Stimulated activated CD8-positive, alpha-beta memory T cell treated with anti-CD3 and anti-CD28 coated beads, Interleukin-4, amount 100 ng/mL, for 48 hours (primary cell): ENCODE data around the gene MAGI1.
"Not testable (repeated sequence)": the region's sequence is repeated elsewhere in the genome, so short reads cannot be mapped to it uniquely, and the experiment has no call there.

Experiments used
- DNase-seq: peaks from one replicate; pipeline ENCODE4 v3.0.0-alpha.2; 2020

MAGI1 gene

DNA sequence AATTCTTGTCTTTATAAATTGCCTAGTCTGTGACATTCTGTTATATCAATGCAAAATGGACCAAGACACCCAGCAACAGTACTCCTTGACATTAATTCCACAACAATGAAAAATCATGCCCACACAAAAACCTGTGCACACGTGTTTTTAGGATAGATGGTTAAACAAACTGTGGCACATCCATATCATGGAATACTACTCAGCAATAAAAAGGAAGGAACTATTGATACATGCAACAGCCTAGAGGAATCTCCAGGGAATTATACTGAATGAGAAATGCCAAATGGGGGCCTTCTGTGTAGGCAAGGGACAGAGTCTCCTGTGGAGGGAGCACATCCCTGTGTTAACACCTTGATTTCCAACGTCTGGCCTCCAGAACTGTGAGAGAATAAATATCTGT, 388.5 kb downstream of the MAGI1 start:
- DNase-seq, result no peak

DNA sequence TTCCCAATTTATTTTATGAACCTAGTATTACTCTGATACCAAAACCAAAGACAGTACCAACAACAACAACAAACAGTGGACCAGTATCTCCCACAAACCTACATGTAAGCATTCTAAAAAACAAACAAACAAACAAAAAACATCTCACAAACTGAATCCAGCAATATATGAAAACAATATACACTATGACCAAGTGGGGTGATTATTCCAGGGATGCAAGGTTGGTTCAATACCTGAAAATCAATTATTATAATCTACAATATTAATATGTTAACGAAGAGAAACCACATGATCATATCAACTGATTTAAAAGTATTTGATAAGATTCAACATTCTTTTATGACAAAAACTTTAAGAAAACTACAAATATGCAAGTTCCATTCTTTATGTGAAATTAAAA, 391.3 kb downstream of the MAGI1 start:
- DNase-seq, result no peak

DNA sequence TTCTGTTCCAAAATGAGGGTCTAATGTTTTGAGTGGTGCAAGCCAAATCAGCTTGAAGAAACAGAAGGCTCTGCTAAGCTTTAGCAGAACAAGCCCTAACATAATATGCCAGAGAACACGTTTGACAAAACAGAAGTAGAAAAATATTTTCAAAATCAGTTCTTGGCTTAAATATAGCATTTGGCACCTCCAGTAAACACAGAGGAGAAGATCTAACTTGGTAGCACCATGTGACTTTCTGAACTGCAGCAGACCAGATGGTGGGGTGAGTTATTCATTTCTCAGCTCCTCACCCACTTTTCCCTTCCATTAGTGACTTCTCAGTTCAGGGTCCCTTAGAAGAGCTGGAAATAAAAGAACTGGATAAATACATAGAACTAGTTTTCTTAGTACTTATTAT, 395.8 kb downstream of the MAGI1 start:
- no peak for DNase-seq

DNA sequence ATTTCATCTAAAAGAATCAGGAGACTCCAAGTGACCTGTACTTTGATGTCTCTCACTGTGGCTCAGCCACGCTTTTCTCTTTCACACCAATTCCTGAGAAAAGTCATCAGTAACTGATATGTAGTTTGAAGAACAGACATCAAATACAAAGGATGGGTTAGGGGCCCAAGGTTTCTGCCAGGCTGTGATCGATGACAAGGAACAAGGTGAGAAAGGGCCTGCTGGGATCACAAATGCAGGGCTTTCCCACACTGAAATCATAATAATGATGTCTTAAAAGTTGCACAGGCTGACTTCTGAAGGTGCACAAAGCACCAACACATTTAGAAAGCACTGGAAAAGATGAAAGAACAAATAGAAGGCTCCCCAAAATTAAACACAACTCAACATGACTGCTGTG, 396.9 kb downstream of the MAGI1 start:
- no peak for DNase-seq

DNA sequence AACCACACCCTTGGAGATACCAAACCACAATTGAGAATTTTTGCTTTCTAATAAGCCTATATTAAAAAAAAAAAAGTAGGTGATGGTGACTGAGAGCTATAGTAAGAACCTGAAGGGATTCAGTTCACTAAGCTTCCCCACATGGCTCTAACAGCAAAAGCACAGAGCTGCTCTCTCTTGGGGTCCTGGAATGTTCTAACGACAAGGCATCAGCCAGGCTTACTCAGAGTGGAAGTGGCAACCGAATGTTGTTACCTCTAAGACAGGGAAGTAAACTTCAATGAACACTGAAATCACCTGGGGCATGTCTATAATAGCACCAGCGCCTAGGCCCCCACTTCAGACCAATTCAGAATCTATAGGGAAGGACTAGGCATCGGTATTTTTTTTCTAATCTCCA, 397.7 kb downstream of the MAGI1 start:
- DNase-seq, result no peak

DNA sequence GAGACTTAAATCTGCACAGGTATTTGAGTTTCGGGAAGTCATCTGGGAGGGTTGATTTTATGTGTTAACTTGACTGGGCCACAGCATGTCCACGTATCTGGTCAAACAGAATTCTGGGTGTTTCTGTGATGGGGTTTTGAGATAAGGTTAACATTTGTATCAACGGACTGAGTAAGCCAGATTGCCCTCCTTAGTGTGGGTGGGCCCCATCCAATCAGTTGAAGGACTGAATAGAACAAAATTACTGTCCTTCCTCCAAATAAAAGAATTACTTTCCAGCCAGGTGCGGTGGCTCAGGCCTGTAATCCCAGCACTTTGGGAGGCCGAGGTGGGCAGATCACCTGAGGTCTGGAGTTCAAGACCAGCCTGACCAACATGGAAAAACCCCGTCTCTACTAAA, 399.3 kb downstream of the MAGI1 start:
- no peak for DNase-seq

DNA sequence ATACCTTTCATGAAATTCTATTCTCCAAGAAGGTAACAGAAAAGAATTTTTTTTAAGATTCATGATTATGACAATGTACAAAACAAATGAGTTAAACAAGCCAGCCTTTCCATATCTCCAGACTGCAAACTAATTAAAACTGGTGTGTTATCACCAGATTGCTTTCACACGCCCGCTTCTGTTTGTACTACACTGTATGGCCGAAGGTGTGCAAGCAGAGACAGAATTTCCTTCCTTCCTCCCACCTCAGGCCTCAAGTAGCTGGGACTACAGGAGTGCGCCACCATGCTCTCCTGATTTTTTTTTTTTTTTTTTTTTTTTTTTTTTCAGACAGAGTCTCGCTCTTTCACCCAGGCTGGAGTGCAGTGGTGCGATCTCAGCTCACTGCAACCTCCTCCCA, 400.4 kb downstream of the MAGI1 start:
- no peak for DNase-seq

DNA sequence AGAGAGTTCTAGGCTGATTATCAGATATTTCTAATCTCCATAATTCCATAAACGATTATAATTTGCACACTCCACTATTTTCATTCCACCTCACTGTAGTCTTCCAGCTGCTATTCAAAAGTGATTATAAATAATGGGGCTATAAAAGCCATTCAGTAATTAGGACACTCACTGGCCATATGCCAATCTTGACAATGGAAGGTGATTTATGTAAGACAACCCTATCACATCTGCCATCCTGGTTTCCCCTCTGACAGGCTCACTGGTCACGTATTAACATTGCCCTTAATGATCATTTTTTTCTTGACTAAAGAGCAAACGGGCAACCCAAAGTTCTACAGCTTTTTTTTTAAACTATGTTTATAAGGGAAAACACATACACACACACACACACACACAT, 402.4 kb downstream of the MAGI1 start:
- no peak for DNase-seq

DNA sequence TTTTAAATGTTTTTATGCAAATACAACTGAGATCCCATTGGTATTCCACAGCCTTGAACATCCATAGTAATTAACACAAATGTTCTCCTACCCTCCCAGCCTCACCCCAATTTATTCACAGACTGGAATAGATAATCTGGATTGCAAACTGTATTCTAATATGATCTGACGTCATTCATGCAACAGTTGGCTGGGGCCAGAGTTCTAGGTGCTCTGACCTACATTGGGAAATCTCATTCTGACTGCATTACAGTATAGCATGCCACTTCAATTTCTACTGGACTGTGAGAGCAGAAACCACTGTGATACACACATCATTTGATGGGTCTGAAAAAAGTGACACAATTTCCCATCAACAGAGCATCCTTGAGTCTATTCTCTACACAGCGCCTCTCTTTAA, 403.1 kb downstream of the MAGI1 start:
- DNase-seq, result no peak

DNA sequence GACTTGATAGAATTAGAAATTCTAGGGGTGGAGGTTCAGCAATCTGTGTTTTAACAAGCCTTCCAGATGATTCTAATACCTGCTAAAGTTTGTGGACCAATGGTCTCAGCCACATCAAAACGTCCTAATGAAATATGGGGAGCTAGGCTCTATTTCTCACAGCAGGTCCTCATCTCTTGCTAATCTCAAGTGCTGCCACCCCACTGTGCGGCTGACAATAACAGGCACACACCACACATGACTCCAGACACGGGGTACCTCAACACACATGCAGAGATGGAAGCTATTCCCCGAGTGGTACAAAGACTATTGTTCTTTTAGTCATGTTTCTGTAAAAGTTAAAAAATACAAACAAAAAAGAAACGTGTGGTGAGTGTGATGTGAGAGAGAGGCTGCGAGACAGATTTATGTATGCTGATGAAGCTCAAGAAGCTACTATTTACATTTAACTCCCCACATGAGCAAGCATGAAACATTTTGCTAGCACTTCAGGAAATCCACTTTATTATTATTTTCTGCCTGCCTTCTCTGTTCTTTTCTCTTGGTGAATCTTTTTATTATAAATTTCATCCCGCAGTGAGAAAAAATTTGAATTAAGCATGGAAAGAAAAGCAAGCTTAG, 405.6 kb downstream of the MAGI1 start:
- DNase-seq, result no peak

DNA sequence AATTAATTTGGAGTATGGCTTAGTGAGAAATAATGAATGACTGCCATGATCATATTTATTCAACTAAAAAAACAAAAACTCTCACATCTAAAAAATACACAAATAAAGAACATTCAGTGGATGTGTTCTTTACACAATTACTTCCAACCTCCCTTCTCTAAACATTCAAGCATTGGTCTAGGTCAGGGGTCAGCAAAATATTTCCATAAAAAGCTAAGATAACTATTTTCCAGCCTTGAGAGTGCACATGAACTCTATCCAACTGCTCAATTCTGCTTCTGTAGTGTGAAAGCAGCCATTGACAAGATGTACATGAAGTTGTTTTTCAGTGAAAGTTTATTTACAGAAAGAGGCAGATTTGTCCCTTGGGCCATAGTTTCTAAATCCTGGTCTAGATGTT, 406.3 kb downstream of the MAGI1 start:
- no peak for DNase-seq

DNA sequence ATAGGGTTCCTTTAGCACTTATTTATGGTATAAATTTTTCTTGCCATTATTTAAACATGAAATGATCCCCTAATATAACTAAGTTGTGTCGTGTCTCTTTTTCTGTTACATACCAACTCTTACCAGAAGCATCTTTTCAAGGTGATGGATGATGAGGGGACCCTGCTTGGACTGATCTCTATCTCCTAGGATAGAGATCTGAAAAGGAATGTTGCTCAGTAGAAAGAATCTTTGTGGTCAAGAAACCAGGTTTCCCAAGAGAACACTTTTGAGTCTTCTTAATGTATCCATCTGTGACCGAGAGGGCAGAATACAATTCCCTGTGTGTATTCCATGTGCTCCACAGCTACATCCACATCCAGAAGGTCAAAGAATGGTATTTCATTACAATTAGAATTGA, 409.7 kb downstream of the MAGI1 start:
- DNase-seq, result no peak

DNA sequence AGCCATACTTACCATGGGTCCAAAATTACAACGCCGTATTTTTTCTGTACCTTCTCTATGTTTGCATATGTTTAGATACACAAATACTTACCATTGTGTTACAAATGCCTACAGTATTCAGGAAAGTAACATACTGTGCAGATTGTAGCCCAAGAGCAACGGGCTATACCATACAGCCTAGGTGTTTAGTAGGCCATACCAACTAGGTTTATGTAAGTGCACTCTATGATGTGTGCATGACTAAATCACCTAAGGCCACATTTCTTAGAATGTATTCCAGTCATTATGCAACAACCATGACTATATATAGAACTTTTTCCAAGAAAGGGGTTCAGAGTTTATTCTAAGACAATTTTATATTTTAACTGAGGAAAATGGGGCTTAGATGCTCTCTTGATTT, 411.7 kb downstream of the MAGI1 start:
- DNase-seq, result no peak

DNA sequence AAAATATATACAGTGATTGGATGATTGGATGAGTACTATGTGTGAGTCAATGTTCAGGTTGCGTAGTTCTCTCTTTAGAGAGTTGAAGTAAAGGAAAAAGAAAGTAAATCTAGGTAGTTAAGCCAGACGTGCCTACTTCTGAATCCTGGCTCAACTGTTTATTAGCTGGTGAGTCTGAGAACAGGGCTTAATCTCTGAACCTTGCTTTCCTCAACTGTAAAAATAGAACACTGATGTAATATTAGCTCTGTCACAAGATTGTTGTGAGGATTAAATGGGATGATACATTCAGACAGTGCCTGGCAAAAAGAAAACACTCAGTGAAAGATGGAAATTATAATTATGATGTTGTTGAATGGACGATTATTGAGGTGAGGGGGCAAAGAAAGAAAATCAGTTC, 413.4 kb downstream of the MAGI1 start:
- no peak for DNase-seq

DNA sequence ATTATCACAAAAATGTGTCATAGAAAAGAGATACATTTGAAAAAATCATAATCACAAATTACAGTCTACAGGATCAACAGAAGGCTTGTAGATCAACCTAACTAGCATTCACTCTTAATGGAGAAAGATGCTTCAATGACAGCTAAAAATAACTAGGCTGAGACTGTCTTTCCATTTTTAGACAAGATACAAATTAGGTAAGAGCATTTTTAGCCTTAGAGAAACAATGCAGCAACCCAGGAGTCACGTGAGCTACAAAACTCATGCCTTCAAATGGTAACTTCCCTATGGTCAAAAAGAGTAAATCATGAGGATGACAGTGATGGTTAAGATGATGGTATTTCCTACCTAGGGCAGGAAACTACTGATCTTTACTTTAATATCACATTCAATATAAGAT, 415.4 kb downstream of the MAGI1 start:
- no peak for DNase-seq

DNA sequence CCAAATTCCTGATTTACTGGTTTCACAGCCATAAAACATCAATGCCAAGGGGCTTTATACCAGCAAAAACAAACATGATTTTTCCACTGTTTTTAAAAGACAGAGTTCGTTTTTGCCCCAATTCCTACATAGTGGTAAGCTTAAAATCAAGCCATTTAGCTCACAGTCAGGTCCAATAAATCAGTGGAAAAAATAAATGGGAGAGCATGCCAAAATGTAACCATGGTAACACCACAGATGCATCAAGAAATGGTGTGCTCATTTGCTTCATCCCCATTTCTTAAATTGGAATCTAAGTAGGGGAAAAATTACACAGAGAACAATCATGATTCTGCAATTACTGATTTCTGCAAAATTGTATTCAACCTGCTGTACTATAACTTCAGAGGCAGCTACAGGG, 418.8 kb downstream of the MAGI1 start:
- no peak for DNase-seq

DNA sequence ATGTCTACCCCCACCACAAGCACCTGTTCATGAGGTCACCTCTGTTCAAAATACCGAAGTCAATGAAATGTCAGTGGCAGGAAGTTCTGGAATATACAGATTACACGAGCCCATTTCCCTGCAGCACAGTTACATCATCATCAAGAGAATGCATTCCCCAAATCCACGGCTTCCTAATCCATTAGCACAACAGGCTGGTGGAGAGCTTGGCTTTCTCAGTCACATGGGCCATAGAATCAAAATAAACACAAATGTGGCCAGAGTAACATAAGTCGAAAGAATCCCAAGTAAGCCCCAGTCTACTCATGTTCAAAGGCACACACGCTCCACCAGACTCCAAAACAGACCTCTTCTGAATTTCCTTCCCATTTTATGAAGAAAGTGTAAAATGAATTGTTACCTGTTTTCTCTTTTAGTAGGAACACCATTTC, 419.3 kb downstream of the MAGI1 start:
- DNase-seq, result no peak

DNA sequence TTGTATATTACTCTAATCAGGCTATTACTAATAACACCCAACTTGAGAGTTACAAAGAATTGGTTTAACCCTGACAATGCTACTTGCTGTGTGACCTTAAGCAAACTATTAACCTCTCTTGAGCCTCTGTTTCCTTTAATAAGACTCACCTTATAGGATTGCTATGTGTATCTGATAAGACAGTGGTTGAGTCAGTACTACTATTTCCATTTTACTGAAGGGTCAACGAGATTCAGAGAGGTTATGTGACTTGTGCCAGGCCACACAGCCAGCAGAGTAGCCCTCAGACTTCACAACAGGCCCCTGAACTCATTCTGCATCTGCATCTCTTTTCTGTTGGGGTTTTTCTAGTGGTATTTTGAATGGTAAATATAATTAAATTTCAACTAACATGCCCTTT, 420.1 kb downstream of the MAGI1 start:
- no peak for DNase-seq

DNA sequence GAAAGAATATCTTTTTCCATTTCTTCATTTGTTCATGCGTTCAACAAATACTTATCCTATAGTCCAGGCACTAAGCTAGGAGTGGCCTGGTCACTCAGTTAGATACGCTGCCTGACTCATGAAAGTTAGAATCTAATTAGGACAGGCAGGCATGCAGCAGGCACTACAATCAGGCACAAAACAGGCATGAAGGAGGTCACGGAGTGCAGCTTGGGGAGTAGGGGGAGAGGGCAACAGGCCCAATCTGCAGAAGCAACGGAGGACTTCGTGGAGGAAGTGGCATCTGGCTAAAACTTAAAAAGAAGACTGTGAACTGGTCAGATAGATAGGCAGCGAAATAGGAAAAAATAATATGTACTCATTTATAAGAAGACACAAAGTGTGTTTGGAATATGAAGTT, 420.9 kb downstream of the MAGI1 start:
- DNase-seq, result no peak

DNA sequence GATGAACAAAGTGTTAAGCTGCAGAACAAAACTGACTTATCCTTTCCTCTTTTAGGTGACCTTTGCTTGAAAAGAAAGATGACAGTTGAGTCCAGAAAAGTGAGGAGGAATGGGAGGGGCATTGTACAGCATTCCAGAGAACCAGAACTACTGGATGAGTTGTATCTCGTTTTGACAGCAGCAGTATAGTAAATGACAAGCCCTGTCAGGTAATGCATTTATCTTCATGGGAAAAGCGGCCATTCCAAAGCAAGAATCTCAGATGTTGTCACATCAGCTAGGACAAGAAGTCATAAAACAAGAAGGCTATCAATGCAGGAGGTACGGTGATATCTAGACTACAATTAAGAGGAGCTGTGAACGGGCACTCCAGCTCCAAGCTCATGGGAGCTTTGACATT, 421.5 kb downstream of the MAGI1 start:
- no peak for DNase-seq

DNA sequence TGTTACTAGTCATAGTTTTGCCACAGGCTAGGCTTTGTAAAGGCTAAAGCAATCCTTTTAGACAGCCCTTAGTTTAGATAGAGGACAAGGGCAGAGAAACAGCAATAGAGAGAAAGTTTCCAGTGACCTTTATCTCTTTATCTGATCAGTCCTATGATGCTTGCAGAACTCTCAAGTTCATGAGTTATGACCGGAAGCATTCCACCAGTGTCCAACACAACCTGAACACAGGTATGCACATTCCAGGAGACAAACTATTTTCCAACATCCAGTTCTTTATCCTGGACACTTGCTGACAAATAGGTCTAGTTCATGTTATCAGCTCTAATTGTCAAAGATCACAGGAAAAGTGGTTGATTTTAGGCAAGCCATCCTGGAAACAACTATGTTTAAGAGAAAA, 422.2 kb downstream of the MAGI1 start:
- DNase-seq, result no peak

DNA sequence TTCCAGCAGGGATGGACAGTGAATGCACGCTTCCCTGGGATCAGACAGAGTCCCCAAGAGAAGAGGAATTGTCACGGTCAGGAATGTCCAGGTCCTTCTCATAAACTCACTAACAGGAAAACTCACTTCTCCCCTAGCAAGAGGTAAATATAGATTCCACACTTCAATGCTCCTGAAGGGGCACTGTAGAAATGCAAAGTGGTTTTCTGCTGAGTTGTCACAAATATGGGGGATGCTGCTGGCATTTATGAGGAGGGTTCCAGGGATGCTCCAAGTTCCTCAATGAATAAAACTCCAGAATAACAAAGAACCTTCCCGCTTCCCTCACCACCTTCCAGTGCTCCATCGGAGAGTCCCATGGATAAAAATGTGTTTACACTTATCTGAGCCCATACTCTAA, 423.4 kb downstream of the MAGI1 start:
- no peak for DNase-seq

DNA sequence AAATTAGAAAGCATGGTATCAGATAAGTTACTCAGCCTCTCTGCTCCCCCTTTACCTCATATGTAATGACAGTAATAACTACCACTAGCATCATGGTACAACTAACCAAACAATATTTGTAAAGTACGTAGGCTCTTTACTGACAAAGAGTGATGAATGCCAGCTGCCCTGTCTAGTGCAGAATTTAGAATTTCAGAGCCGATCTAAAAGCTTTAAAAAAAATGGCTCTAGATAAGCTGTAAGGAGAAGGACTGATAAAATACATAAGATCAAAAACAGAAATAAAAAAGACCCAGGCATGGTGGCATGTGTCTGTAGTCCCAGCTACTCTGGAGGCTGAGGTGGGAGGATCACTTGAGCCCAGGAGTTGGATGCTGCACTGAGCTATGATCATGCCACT, 424.1 kb downstream of the MAGI1 start:
- no peak for DNase-seq

DNA sequence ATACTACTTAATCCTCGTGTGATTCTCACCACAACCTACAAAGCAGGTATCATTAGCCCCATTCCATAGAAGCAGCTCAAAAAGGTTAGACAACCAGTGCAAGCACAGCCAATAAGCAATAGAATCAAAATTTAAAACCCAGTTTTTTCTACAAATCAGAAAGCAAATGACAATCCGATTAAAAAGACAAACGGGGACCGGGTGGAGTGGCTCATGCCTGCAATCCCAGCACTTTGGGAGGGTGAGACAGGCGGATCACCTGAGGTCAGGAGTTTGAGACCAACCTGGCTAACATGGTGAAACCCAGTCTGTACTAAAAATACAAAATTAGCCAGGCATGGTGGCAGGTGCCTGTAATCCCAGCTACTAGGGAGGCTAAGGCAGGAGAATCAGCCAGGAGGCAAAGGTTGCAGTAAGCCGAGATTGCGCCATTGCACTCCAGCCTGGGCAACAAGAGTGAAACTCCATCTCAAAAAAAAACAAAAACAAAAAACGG, 430.7 kb downstream of the MAGI1 start:
- DNase-seq, result not testable (repeated sequence)

DNA sequence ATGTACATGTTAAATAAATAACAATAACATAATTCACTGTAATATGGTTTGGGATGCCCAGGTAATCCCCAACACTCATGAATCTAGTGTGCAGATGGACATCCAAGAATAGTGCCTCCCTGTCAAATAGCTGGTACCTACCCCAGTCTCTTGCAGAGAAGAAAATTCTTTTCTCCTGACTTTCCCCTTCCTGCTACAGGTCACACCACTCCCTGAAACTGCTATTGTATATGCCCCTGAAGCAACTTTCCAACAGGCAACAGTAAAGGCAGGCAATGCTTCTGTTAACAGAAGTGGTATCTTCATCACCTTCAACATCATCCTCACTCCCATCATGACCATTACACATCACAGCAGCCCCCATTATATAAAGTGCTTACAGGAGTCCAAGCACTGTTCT, 431.6 kb downstream of the MAGI1 start:
- no peak for DNase-seq
